Measurements from ENCODE around the gene EHBP1L1.
"Not testable (repeated sequence)": the region's sequence is repeated elsewhere in the genome, so short reads cannot be mapped to it uniquely, and the experiment has no call there.

The EHBP1L1 gene

GRCh38 chr11:65639228-65639597, 63.4 kb downstream of the EHBP1L1 start:
- DNase-seq; in situ Hi-C loops (cut with HindIII; ENCODE audit: low pct_ligation_motif_present, low pct_unique_long_range_greater_than_20kb, low sequenced_read_pairs): not testable (repeated sequence)

GRCh38 chr11:65639623-65640482, 64.0 kb downstream of the EHBP1L1 start:
- in situ Hi-C loops (cut with HindIII; ENCODE audit: low pct_ligation_motif_present, low pct_unique_long_range_greater_than_20kb, low sequenced_read_pairs), result no loop called here
- DNase-seq, result no peak

GRCh38 chr11:65640483-65641296, 64.8 kb downstream of the EHBP1L1 start:
- no peak for DNase-seq
- in situ Hi-C loops (cut with HindIII; ENCODE audit: low pct_ligation_motif_present, low pct_unique_long_range_greater_than_20kb, low sequenced_read_pairs), result no loop called here

- in situ Hi-C loops (cut with HindIII; ENCODE audit: low pct_ligation_motif_present, low pct_unique_long_range_greater_than_20kb, low sequenced_read_pairs), result no loop called here
- DNase-seq, result no peak
Measured at GRCh38 chr11:65641297-65642013, 65.6 kb downstream of the EHBP1L1 start.
